ENCODE data around the gene MTCH2.
"Not testable (repeated sequence)": the region's sequence is repeated elsewhere in the genome, so short reads cannot be mapped to it uniquely, and the experiment has no call there.

The MTCH2 gene

DNA sequence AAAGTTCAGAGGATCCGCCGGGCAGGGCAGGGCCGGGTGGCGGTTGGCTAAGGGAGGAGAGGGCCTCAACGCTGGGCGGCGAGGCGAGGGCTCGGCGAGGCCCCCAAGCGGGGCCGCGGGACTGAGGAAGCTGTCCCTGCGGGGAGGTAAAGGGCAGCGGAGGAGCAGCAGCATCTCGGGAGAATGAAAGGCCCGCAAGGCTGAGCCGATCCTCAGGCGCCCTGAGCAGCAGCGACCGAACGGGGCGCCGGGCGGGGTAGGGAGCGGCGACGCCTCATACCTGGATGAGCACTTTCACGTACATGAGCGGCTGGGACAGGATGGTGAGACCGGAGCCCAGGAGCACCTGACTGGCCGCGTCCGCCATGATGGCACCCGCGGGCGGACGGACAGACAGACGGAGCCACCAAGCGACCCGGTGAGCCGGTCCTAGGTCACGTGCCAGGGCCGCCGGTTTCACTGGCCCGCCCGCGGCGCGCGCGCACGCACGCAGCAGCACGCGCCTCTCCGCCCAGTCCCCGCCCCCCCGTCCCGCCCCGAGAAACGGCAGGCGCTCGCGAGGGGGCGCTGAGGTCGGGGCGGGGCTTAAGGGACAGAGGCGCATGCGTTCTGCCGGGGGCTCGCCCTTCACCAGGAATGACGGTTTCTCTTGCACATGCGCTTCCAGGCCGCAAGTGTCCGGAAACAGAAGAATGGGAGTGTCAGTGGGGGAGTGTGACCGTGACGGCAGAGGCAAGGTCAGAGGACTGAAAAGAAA is at the start of gene MTCH2:
Gene MTCH2 (minus strand): TSS at position 461 of the 757 bp plus-strand sequence. CDS start 94 bp downstream, at position 367.
- peak; percentile 93 to 95 for DNase-seq (ENCODE audit: low read depth in 2 of 2)

- no peak for DNase-seq (ENCODE audit: low read depth in 2 of 2)
Measured at GRCh38 chr11:47691979-47692378, 49.6 kb upstream of the MTCH2 start.

GRCh38 chr11:47689480-47689879 is 47.1 kb upstream of the MTCH2 start:
- DNase-seq (ENCODE audit: low read depth in 2 of 2), result no peak

- DNase-seq (ENCODE audit: low read depth in 2 of 2), result no peak
Measured at GRCh38 chr11:47688991-47689390, 46.6 kb upstream of the MTCH2 start.

GRCh38 chr11:47688111-47688510 is 45.8 kb upstream of the MTCH2 start:
- no peak for DNase-seq (ENCODE audit: low read depth in 2 of 2)

GRCh38 chr11:47686704-47687103 is 44.3 kb upstream of the MTCH2 start:
- DNase-seq (ENCODE audit: low read depth in 2 of 2), result not testable (repeated sequence)

GRCh38 chr11:47686151-47686550 is 43.8 kb upstream of the MTCH2 start:
- DNase-seq (ENCODE audit: low read depth in 2 of 2), result no peak

DNA sequence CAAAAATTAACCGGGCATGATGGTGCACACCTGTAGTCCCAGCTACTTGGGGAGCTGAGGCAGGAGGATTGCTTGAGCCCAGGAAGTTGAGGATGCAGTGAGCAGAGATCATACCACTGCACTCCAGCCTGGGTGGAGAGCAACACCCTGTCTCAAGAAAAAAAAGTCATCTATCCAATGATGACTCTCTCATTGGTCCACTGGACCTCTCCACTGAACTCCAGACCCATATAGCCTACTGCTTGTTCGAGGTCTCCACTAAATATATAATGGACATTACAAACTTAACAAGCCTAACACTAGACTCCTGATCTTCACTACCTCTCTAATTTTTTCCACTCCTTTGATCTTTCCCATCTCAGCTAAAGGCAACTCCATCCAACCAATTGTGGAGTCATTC is 33.5 kb upstream of the MTCH2 start:
- DNase-seq (ENCODE audit: low read depth in 2 of 2), result no peak

GRCh38 chr11:47672283-47672730 is 29.9 kb upstream of the MTCH2 start:
- no peak for DNase-seq (ENCODE audit: low read depth in 2 of 2)

- DNase-seq (ENCODE audit: low read depth in 2 of 2), result no peak
Measured at GRCh38 chr11:47669856-47670255, 27.5 kb upstream of the MTCH2 start.

DNA sequence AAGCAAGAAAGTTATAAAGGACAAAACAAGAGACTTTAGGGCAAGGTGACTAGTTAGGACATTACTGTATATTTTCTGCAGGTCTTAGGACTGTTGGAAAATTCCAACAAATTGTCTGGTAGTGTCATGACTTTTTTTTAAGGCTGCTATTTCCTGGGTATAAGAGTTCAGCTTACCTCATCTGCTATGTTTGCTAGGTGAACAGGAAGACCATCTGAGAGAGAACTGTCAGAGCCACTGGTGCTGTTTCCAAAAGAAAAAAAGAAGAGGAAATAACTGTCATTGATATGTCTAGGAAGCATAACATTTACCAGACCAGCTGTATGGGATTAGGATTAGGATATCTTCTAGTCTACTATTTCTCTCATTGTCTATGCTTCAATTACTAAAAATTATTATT is 26.3 kb upstream of the MTCH2 start:
- no peak for DNase-seq (ENCODE audit: low read depth in 2 of 2)

DNA sequence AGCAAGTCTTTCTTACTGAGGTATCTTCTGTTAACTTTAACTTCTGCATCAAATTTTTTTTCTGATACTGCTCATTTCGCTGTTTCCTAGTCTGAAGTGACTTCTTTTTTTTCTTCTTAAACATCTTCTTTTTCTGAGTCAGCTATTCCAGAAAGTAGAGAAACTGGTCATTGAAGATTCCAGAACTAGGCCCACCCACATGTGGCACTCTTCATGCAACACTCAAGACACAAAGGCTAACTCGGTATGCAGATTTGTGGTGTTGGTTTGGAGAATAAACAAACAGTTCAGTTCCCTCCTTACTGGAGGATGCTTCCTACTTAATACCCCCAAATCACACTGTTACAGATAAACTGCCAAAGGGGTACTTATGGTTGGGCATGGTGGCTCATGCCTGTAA is 25.2 kb upstream of the MTCH2 start:
- DNase-seq (ENCODE audit: low read depth in 2 of 2), result no peak

DNA sequence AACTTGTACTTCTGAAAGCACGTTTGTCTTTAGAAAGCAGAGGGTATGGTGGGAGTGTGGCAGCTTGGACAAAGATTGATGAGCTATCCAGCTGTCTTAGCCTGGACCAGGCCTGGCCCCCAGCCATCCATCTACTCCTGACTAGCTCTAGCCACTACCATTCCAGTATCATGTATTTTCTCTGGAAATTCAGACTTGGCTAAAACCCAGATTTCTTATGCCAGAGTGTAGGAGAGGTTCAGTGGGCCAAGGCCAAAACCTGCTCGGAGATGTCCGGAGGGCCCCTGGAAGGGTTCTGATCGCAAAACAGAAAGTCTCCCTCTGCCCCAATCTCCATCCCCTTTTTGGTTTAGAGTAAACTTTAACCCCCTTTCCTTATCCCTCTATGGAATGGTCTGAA is 24.8 kb upstream of the MTCH2 start:
- DNase-seq (ENCODE audit: low read depth in 2 of 2), result no peak

DNA sequence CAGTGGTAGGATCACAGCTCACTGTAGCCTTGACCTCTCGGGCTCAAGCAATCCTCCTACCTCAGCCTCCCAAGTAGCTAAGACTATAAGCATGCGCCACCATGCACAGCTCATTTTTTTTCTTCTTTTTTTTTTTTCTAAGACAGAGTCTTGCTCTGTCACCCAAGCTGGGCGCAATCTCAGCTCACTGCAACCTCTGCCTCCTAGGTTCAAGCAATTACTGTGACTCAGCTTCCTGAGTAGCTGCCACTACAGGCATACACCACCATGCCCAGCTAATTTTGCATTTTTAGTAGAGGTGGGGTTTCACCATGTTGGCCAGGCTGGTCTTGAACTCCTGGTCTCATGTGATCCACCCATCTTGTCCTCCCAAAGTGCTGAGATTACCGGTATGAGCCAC is 22.6 kb upstream of the MTCH2 start:
- DNase-seq (ENCODE audit: low read depth in 2 of 2), result not testable (repeated sequence)

DNA sequence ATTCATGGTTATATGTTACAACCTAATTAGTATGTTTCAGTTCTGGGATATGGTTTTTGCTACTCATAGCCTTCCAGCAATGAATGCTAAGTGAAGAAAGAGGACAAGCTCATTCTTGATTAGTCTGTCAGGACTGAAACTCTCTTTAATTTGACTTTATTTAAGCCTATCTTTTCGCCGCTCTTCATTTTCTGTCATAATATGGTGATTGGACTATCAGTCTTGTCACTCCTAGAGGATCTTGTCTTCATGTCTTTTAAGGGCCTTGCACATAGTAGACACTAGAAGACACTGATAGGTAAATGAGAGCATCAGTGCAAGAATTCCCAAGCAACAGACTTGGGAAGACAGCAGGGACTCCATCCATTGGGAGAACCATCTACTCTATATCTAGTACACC is 18.9 kb upstream of the MTCH2 start:
- DNase-seq (ENCODE audit: low read depth in 2 of 2), result no peak

DNA sequence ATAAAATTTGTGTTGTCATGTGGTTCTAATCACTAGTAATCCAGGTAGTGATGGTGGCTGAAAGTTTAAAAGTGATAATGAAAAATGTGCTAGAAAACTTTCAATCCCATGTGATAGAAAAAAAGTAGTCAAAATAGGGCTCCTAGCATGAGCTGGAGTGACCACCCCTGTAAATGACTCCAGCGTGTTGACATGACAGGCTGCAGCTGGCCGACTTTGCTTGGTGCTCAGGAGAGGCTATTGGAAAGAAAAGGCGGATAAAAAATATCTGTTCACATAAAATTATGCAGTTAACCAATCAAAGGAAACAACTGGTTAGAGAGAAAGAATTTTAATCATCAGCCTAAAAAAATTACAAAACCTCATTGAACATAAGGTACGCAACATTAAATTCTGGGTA is 16.9 kb upstream of the MTCH2 start:
- no peak for DNase-seq (ENCODE audit: low read depth in 2 of 2)

GRCh38 chr11:47656260-47656885 is 14.0 kb upstream of the MTCH2 start:
- DNase-seq (ENCODE audit: low read depth in 2 of 2), result no peak

- no peak for DNase-seq (ENCODE audit: low read depth in 2 of 2)
Measured at GRCh38 chr11:47651818-47652469, 9.6 kb upstream of the MTCH2 start.

- no peak for DNase-seq (ENCODE audit: low read depth in 2 of 2)
Measured at GRCh38 chr11:47649276-47649675, 6.9 kb upstream of the MTCH2 start.

DNA sequence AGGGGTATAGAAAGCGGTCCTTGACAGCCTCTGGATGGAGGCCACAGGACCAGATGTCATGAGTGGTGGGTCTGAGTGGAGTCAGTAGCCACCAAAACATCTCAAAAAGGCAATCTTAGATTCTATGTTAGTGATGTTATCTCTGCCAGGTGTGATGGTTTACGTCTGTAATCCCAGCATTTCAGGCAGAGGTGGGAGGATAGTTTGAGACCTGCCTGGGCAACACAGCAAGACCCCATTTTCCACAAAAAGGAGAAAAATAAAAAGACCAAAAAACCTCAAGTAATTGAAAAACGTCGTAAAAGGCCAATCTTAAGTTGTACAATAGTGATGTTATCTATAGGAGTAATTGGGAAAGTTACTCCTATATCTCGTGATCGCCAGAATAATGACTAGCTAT is 3.7 kb upstream of the MTCH2 start:
- DNase-seq (ENCODE audit: low read depth in 2 of 2), result no peak

- no peak for DNase-seq (ENCODE audit: low read depth in 2 of 2)
Measured at GRCh38 chr11:47645500-47645899, 3.1 kb upstream of the MTCH2 start.

GRCh38 chr11:47641600-47642098 is 710 bp downstream of the MTCH2 start:
- DNase-seq (ENCODE audit: low read depth in 2 of 2), result no peak

DNA sequence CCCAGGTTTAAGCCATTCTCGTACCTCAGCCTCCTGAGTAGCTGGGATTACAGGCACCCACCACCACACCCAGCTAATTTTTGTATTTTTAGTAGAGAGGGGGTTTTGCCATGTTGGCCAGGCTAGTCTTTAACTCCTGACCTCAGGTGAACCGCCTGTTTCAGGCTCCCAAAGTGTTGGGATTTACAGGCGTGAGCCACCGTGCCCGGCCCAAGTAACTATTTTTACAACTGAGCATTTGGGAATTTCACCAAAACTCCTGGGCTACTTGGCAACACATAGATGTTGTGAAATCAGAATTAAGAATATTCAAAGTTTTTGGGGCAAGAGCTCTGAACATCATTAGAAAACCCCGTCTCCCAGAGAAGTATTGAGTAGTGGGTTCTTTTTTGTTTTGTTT is 1.9 kb downstream of the MTCH2 start:
- DNase-seq (ENCODE audit: low read depth in 2 of 2), result not testable (repeated sequence)
